HEK293 (cell line): Measurements from ENCODE around the gene NCAPG.

ENCODE experiments used
- CTCF ChIA-PET: fragments of 350-600 bp; formaldehyde crosslinking; extraction: SDS; loops from one replicate; lab custom pipeline; 2021; ENCODE audit warnings: antibody characterized with exemption; lab: Yijun Ruan, JAX
- POLR2A ChIA-PET: fragments of 300-600 bp; formaldehyde crosslinking; extraction: SDS; loops from one replicate; lab custom pipeline; 2020; ENCODE audit warnings: antibody characterized with exemption, inconsistent platforms; lab: Yijun Ruan, JAX
- H3K27ac ChIP-seq: fragments of 200-500 bp; sonication (Bioruptor generic); 2 replicates; pipeline ENCODE4 v1.5.1; 2014; ENCODE audit warnings: low read depth, low read length, control low read depth, inconsistent platforms; ENCODE audit errors: extremely low read depth
- H3K36me3 ChIP-seq, 2 experiments: fragments of 200-500 bp in 1 of 2; sonication (Bioruptor generic) in 1 of 2; 1 replicate in 1 of 2; 2 replicates in 1 of 2; pipeline ENCODE4 v1.5.1; 2014 to 2017; ENCODE audit warnings: inconsistent platforms in 2 of 2, low read length in 2 of 2; ENCODE audit not compliant: control insufficient read depth in 2 of 2, insufficient read depth in 1 of 2
- H3K4me1 ChIP-seq: fragments of 200-500 bp; sonication (Bioruptor generic); 2 replicates; pipeline ENCODE4 v1.5.1; 2014; ENCODE audit warnings: mild to moderate bottlenecking, low read length, inconsistent platforms; ENCODE audit not compliant: control insufficient read depth, insufficient read depth
- H3K4me3 ChIP-seq: 2 replicates; pipeline ENCODE4 v1.5.1; 2011; ENCODE audit warnings: low read depth, mild to moderate bottlenecking, control low read depth, low read length, moderate library complexity
- H3K9me3 ChIP-seq: fragments of 200-500 bp; sonication (Bioruptor generic); 2 replicates; pipeline ENCODE4 v1.5.1; 2014; ENCODE audit warnings: low read depth, low read length, inconsistent platforms; ENCODE audit not compliant: control insufficient read depth, insufficient read depth
- MZF1 ChIP-seq: fragments of 450-650 bp; formaldehyde crosslinking; IDR thresholded peaks from 2 replicates; pipeline ENCODE4 v1.5.1; 2017; ENCODE audit warnings: missing biosample characterization, missing genetic modification characterization, borderline replicate concordance
- REST ChIP-seq: fragments of 450-650 bp; formaldehyde crosslinking; IDR thresholded peaks from 2 replicates; pipeline ENCODE4 v1.5.1; 2016; ENCODE audit warnings: missing biosample characterization, missing genetic modification characterization
- SP3 ChIP-seq: fragments of 450-650 bp; formaldehyde crosslinking; IDR thresholded peaks from 2 replicates; pipeline ENCODE4 v1.5.1; 2016; ENCODE audit warnings: missing biosample characterization, missing genetic modification characterization
- TRIM28 ChIP-seq: IDR thresholded peaks from 2 replicates; pipeline ENCODE4 v1.6.1; 2011; ENCODE audit warnings: low read length, control low read depth, borderline replicate concordance
- ZFHX2 ChIP-seq: fragments of 450-650 bp; formaldehyde crosslinking; conservative IDR thresholded peaks from 2 replicates; pipeline ENCODE4 v1.5.1; 2016; ENCODE audit warnings: missing biosample characterization, missing genetic modification characterization
- ZFP41 ChIP-seq: fragments of 450-650 bp; formaldehyde crosslinking; IDR thresholded peaks from 2 replicates; pipeline ENCODE4 v1.5.1; 2016; ENCODE audit warnings: missing biosample characterization, missing genetic modification characterization, borderline replicate concordance
- ZIC2 ChIP-seq: fragments of 450-650 bp; formaldehyde crosslinking; IDR thresholded peaks from 2 replicates; pipeline ENCODE4 v1.5.1; 2016; ENCODE audit warnings: missing biosample characterization, missing genetic modification characterization
- ZNF114 ChIP-seq: fragments of 450-650 bp; formaldehyde crosslinking; IDR thresholded peaks from 2 replicates; pipeline ENCODE4 v1.5.0; 2017; ENCODE audit warnings: missing biosample characterization, missing genetic modification characterization
- ZNF202 ChIP-seq: fragments of 450-650 bp; formaldehyde crosslinking; IDR thresholded peaks from 2 replicates; pipeline ENCODE4 v1.5.1; 2016; ENCODE audit warnings: missing biosample characterization, missing genetic modification characterization, borderline replicate concordance
- ZNF426 ChIP-seq: fragments of 450-650 bp; formaldehyde crosslinking; IDR thresholded peaks from 2 replicates; pipeline ENCODE4 v1.5.1; 2017; ENCODE audit warnings: missing biosample characterization, missing genetic modification characterization, mild to moderate bottlenecking, inconsistent platforms, moderate library complexity
- ZNF433 ChIP-seq: fragments of 450-650 bp; formaldehyde crosslinking; IDR thresholded peaks from 2 replicates; pipeline ENCODE4 v1.5.1; 2016; ENCODE audit warnings: missing biosample characterization, missing genetic modification characterization, low read depth
- ZNF530 ChIP-seq: fragments of 450-650 bp; formaldehyde crosslinking; IDR thresholded peaks from 2 replicates; pipeline ENCODE4 v1.5.1; 2016; ENCODE audit warnings: low read depth, missing biosample characterization, missing genetic modification characterization
- ZNF610 ChIP-seq: fragments of 450-650 bp; formaldehyde crosslinking; IDR thresholded peaks from 2 replicates; pipeline ENCODE4 v1.5.1; 2016; ENCODE audit warnings: missing biosample characterization, missing genetic modification characterization, borderline replicate concordance
- ZNF626 ChIP-seq: fragments of 450-650 bp; sonication (Bioruptor Pico); formaldehyde crosslinking; IDR thresholded peaks from 2 replicates; pipeline ENCODE4 v1.5.1; 2018; ENCODE audit warnings: missing biosample characterization, missing genetic modification characterization, inconsistent platforms
- ZNF654 ChIP-seq: fragments of 450-650 bp; formaldehyde crosslinking; IDR thresholded peaks from 2 replicates; pipeline ENCODE4 v1.5.1; 2016; ENCODE audit warnings: low read depth, missing biosample characterization, missing genetic modification characterization
- ZNF707 ChIP-seq: fragments of 450-650 bp; formaldehyde crosslinking; IDR thresholded peaks from 2 replicates; pipeline ENCODE4 v1.5.1; 2016; ENCODE audit warnings: missing biosample characterization, missing genetic modification characterization
- ZNF791 ChIP-seq: fragments of 450-650 bp; formaldehyde crosslinking; IDR thresholded peaks from 2 replicates; pipeline ENCODE4 v1.5.1; 2016; ENCODE audit warnings: missing biosample characterization, missing genetic modification characterization
- ZSCAN30 ChIP-seq: fragments of 450-650 bp; IDR thresholded peaks from 2 replicates; pipeline ENCODE4 v1.5.1; 2018; ENCODE audit warnings: missing biosample characterization, mild to moderate bottlenecking, missing genetic modification characterization, moderate library complexity
- ZSCAN5A ChIP-seq: fragments of 450-650 bp; formaldehyde crosslinking; IDR thresholded peaks from 2 replicates; pipeline ENCODE4 v1.5.1; 2016; ENCODE audit warnings: missing biosample characterization, missing genetic modification characterization
- TF ChIP-seq, protein P1 (sequence below): fragments of 450-650 bp; formaldehyde crosslinking; IDR thresholded peaks from 2 replicates; pipeline ENCODE4 v1.5.0; 2017; ENCODE audit warnings: missing biosample characterization, missing genetic modification characterization, borderline replicate concordance

Gene NCAPG

DNA sequence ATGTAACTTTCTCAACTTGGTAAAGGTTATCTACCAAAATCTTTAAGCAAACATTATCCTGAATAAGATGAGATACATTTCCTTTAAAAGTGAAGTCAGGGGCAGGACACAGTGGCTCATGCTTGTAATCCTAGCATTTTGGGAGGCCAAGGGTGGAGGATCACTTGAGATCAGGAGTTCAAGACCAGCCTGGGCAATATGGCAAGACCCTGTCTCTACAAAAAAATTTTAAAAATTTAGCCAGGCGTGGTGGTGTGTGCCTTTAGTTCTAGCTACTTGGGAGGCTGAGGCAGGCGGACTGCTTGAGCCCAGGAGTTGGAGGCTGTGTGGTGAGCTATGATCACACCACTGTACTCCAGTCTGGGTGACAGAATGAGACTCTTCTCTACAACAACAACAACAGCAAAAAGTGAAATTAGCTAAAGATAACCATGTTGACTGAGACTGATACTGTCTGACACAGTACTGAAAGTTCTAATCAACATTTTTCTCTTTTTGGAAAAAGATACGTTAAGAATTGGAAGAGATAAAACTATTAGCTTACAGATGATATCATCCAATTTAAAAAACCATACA is 5.1 kb upstream of the NCAPG start:
- H3K36me3 ChIP-seq = peaks cover 9 to 59% of the 10 kb centered on the region in 2 experiments
- no peaks in the 10 kb centered on the region for H3K4me1 ChIP-seq
- POLR2A ChIA-PET = no interaction called here
- no peak overlapping the region for H3K4me3 ChIP-seq
- TF ChIP-seq MZF1 = no peak
- CTCF ChIA-PET = interaction anchor here (4.1 kb wide), 1 partner anchor 257 kb away, joined by 18 read pairs; no protein-coding TSS in a partner anchor
- H3K27ac ChIP-seq = no peak overlapping the region
- no peaks in the 10 kb centered on the region for H3K9me3 ChIP-seq

- CTCF ChIA-PET = interaction anchor here (0.6 to 4.1 kb wide), 6 partner anchors 19 to 788 kb away, joined by 3 to 18 read pairs (median 4); no protein-coding TSS in a partner anchor
- Histone ChIP-seq H3K4me1 (no peaks in the 10 kb centered on the region), H3K27ac (no peak overlapping the region), H3K36me3 (peaks cover 6 to 51% of the 10 kb centered on the region in 2 experiments), H3K4me3 (no peak overlapping the region), H3K9me3 (no peaks in the 10 kb centered on the region)
- POLR2A ChIA-PET = no interaction called here
- no peak for TF ChIP-seq ZNF433
- TF ChIP-seq REST (tag by site-specific recombination) = no peak
- TF ChIP-seq ZNF202 (tag by site-specific recombination) = no peak
- TF ChIP-seq ZNF114 (tag by site-specific recombination) = no peak
- no peak for TF ChIP-seq ZNF426
- TF ChIP-seq SP3 (tag by site-specific recombination) = no peak
- TF ChIP-seq ZNF610 (tag by site-specific recombination) = no peak
- no peak for TF ChIP-seq ZNF791 (tag by site-specific recombination)
- TF ChIP-seq ZFHX2 (tag by site-specific recombination) = no peak
These were observed 3.3 kb upstream of the NCAPG start for GRCh38 chr4:17807446-17807845.

- no peaks in the 10 kb centered on the region for H3K9me3 ChIP-seq
- TF ChIP-seq ZIC2 = no peak
- peak; percentile 98 for TF ChIP-seq ZNF530 (tag by site-specific recombination)
- TF ChIP-seq, all 188 proteins: peak for 1
- H3K36me3 ChIP-seq = peaks cover 4 to 40% of the 10 kb centered on the region in 2 experiments; a peak in 2 of 3 replicates
- peak overlapping the region; percentile 93 for H3K27ac ChIP-seq
- POLR2A ChIA-PET = interaction anchor here (1.0 to 1.4 kb wide), 2 partner anchors 11 to 213 kb away, joined by 4 to 6 read pairs; no protein-coding TSS in a partner anchor
- H3K4me3 ChIP-seq = peak overlapping the region; percentile 94
- CTCF ChIA-PET = interaction anchor here (0.6 to 1.0 kb wide), 2 partner anchors 14 to 261 kb away, joined by 3 to 4 read pairs; no protein-coding TSS in a partner anchor
- no peaks in the 10 kb centered on the region for H3K4me1 ChIP-seq
These were observed 1.1 kb upstream of the NCAPG start for GRCh38 chr4:17809667-17810066.

DNA sequence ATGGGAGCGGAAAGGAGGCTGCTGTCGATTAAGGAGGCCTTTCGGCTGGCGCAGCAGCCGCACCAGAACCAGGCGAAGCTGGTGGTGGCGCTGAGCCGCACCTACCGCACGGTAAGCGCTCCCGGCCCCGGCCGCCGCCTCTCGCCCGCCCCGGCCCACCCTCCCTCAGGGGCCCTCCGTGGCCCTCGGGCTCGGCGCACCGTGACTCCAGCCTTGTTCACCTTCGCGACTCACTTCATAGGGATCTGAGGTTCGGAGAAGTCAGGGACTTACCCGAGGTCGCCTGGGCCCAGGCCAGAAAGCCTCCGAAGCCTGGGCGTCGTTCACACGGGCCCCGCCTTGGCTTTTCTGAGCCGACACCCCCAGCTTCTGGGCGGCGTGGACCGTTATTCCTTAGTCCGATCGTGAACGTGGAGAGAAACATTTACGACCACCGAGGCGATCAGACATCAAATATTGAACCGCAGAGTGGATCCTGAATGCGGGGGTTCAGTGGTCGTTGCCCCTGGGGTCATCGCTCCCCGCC is 362 bp downstream of the NCAPG start:
- Histone ChIP-seq H3K4me3 (peak overlapping the region; percentile 91), H3K9me3 (no peaks in the 10 kb centered on the region), H3K27ac (peak overlapping the region; percentile 65), H3K4me1 (no peaks in the 10 kb centered on the region), H3K36me3 (peaks cover 9 to 42% of the 10 kb centered on the region in 2 experiments; a peak in 2 of 3 replicates)
- ChIA-PET CTCF (no interaction called here), POLR2A (interaction anchor here (0.6 to 1.4 kb wide), 5 partner anchors 10 to 234 kb away, joined by 3 to 6 read pairs (median 4); partner anchors contain the start of genes LAP3 and MED28)
- TF ChIP-seq ZNF426 (no peak), ZNF707 (tag by site-specific recombination) (no peak), ZSCAN5A (tag by site-specific recombination) (no peak), ZFP41 (no peak), ZNF654 (no peak), ZSCAN30 (tag by site-specific recombination) (no peak), ZNF626 (tag by site-specific recombination) (no peak), TRIM28 (no peak)
- TF ChIP-seq, protein P1, sequence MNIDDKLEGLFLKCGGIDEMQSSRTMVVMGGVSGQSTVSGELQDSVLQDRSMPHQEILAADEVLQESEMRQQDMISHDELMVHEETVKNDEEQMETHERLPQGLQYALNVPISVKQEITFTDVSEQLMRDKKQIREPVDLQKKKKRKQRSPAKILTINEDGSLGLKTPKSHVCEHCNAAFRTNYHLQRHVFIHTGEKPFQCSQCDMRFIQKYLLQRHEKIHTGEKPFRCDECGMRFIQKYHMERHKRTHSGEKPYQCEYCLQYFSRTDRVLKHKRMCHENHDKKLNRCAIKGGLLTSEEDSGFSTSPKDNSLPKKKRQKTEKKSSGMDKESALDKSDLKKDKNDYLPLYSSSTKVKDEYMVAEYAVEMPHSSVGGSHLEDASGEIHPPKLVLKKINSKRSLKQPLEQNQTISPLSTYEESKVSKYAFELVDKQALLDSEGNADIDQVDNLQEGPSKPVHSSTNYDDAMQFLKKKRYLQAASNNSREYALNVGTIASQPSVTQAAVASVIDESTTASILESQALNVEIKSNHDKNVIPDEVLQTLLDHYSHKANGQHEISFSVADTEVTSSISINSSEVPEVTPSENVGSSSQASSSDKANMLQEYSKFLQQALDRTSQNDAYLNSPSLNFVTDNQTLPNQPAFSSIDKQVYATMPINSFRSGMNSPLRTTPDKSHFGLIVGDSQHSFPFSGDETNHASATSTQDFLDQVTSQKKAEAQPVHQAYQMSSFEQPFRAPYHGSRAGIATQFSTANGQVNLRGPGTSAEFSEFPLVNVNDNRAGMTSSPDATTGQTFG (tag by site-specific recombination) = no peak
